BE2C (cell line): Measurements from ENCODE around the gene SYNDIG1.

Source experiments
- DNase-seq: peaks from one replicate; pipeline ENCODE4 v3.0.0-alpha.2; 2020
- H3K27me3 ChIP-seq: fragments of 250-450 bp; sonication (Bioruptor Pico); 2 replicates; pipeline ENCODE4 v1.5.1; 2020; ENCODE audit warnings: mild to moderate bottlenecking
- H3K36me3 ChIP-seq: fragments of 250-450 bp; sonication (Bioruptor Pico); 2 replicates; pipeline ENCODE4 v1.5.1; 2020; ENCODE audit warnings: mild to moderate bottlenecking
- H3K4me1 ChIP-seq: fragments of 250-450 bp; sonication (Bioruptor Pico); 2 replicates; pipeline ENCODE4 v1.5.1; 2020
- H3K4me3 ChIP-seq: 2 replicates; pipeline ENCODE4 v1.5.1; 2011; ENCODE audit warnings: low read depth, low read length
- H3K9me3 ChIP-seq: fragments of 250-450 bp; sonication (Bioruptor Pico); 2 replicates; pipeline ENCODE4 v1.5.1; 2020
- CTCF ChIP-seq: IDR thresholded peaks from 2 replicates; pipeline ENCODE4 v1.5.1; 2012; ENCODE audit warnings: mild to moderate bottlenecking, low read depth, low read length

The SYNDIG1 gene

GRCh38 chr20:24668791-24669190 is 199.4 kb downstream of the SYNDIG1 start:
- H3K36me3 ChIP-seq, result no peaks in the 10 kb centered on the region
- TF ChIP-seq CTCF, result no peak

GRCh38 chr20:24669701-24670100 is 200.3 kb downstream of the SYNDIG1 start:
- no peaks in the 10 kb centered on the region for H3K4me1 ChIP-seq

More at GRCh38 chr20:24668791-24669190, 199.4 kb downstream of the SYNDIG1 start:
- no peak overlapping the region for H3K4me3 ChIP-seq
- DNase-seq, result peak; percentile 1
- no peaks in the 10 kb centered on the region for H3K27me3 ChIP-seq
- H3K9me3 ChIP-seq, result no peaks in the 10 kb centered on the region
- H3K4me1 ChIP-seq, result no peaks in the 10 kb centered on the region

GRCh38 chr20:24670341-24670872 is 201.0 kb downstream of the SYNDIG1 start:
- H3K4me3 ChIP-seq, result no peak overlapping the region
- DNase-seq, result no peak
- no peak for TF ChIP-seq CTCF
- no peaks in the 10 kb centered on the region for H3K27me3 ChIP-seq
- no peaks in the 10 kb centered on the region for H3K4me1 ChIP-seq
- H3K9me3 ChIP-seq, result no peaks in the 10 kb centered on the region
- no peaks in the 10 kb centered on the region for H3K36me3 ChIP-seq

More at GRCh38 chr20:24669701-24670100, 200.3 kb downstream of the SYNDIG1 start:
- DNase-seq, result no peak
- H3K36me3 ChIP-seq, result no peaks in the 10 kb centered on the region
- H3K4me3 ChIP-seq, result no peak overlapping the region
- no peaks in the 10 kb centered on the region for H3K9me3 ChIP-seq
- H3K27me3 ChIP-seq, result no peaks in the 10 kb centered on the region
- no peak for TF ChIP-seq CTCF

GRCh38 chr20:24670981-24671380 is 201.6 kb downstream of the SYNDIG1 start:
- DNase-seq, result no peak
- H3K9me3 ChIP-seq, result no peaks in the 10 kb centered on the region
- H3K27me3 ChIP-seq, result no peaks in the 10 kb centered on the region
- TF ChIP-seq CTCF, result no peak
- H3K4me1 ChIP-seq, result no peaks in the 10 kb centered on the region
- no peak overlapping the region for H3K4me3 ChIP-seq
- no peaks in the 10 kb centered on the region for H3K36me3 ChIP-seq

- TF ChIP-seq CTCF, result no peak
- no peak for DNase-seq
- H3K4me1 ChIP-seq, result no peaks in the 10 kb centered on the region
- no peaks in the 10 kb centered on the region for H3K27me3 ChIP-seq
- no peak overlapping the region for H3K4me3 ChIP-seq
- no peaks in the 10 kb centered on the region for H3K9me3 ChIP-seq
- H3K36me3 ChIP-seq, result no peaks in the 10 kb centered on the region
Observed at GRCh38 chr20:24672181-24672880, 202.9 kb downstream of the SYNDIG1 start.
